ENCODE results near the gene CDH22. TPM values are rescaled to one million over a fixed set of nuclear protein-coding genes. Genes with fewer than 3 reads are reported as not detected.

Gene CDH22
- total and polyA plus RNA-seq, 10 of the 15 experiments (the other 5 are each of a cell fraction or from before 2014, with no cell fraction given) = not detected

- Histone ChIP-seq H2AFZ (ENCODE audit: control insufficient read depth, low read depth, low read length) (no peak overlapping the region), H3K36me3 (ENCODE audit: control insufficient read depth in 2 of 2, insufficient read depth in 2 of 2, low read length in 1 of 2) (no peaks in the 10 kb centered on the region), H3K4me3 (no peak overlapping the region), H3K9ac (ENCODE audit: control insufficient read depth, insufficient read depth, low read length) (no peak overlapping the region), H3K9me3 (replicated peaks; ENCODE audit: control insufficient read depth, insufficient read depth, low read length) (no peaks in the 10 kb centered on the region), H3K4me1 (ENCODE audit: control insufficient read depth, insufficient read depth, low read length) (no peaks in the 10 kb centered on the region), H4K20me1 (ENCODE audit: control insufficient read depth, insufficient read depth) (no peaks in the 10 kb centered on the region), H3K27ac (ENCODE audit: control insufficient read depth, insufficient read depth) (no peak overlapping the region), H3K4me2 (ENCODE audit: control insufficient read depth, insufficient read depth) (no peak overlapping the region), H3K27me3 (replicated peaks in 1 of 2; ENCODE audit: control insufficient read depth in 2 of 2, insufficient read depth in 2 of 2, low read length in 1 of 2) (peaks cover 4 to 5% of the 10 kb centered on the region in 2 experiments; a peak in 3 of 4 replicates), H3K79me2 (ENCODE audit: control insufficient read depth, insufficient read depth, low read length) (no peaks in the 10 kb centered on the region)
- in situ Hi-C loops (cut with MboI) = no loop called here
- TF ChIP-seq REST (IDR thresholded peaks at IDR 0.05; ENCODE audit: low read depth, low read length) (no peak), RUNX3 (IDR thresholded peaks at IDR 0.05; ENCODE audit: low read length) (no peak), MXI1 (IDR thresholded peaks at IDR 0.05; ENCODE audit: low read depth, low read length) (no peak), BRCA1 (IDR thresholded peaks at IDR 0.05; ENCODE audit: low read depth, low read length) (no peak), MYC (IDR thresholded peaks at IDR 0.05; ENCODE audit: insufficient read depth, insufficient read length, insufficient replicate concordance, low read length, severe bottlenecking) (no peak), RCOR1 (conservative IDR thresholded peaks at IDR 0.05; ENCODE audit: low read depth, low read length) (no peak), EZH2 (IDR thresholded peaks at IDR 0.05; ENCODE audit: borderline replicate concordance, control insufficient read depth, low read depth, low read length) (no peak), TAF1 (IDR thresholded peaks at IDR 0.05; ENCODE audit: borderline replicate concordance, low read depth, low read length) (no peak), JUNB (IDR thresholded peaks at IDR 0.05) (no peak), BHLHE40 (IDR thresholded peaks at IDR 0.05; ENCODE audit: borderline replicate concordance in 1 of 2, low read depth in 2 of 2, low read length in 1 of 2) (no peak), RAD21 (IDR thresholded peaks at IDR 0.05; ENCODE audit: insufficient read depth, low read depth, low read length) (no peak)
- DNase-seq (ENCODE audit: low read depth, low spot score) (no peak), FAIRE-seq (no peak), ATAC-seq (no peak)
- WGBS (ENCODE audit: insufficient coverage, insufficient replicate concordance, low lambda C conversion rate, missing lambda C conversion rate) = 11% methylated on average over 8 of the region's 8 CpGs
- RAD21 ChIA-PET (ENCODE audit: unreplicated experiment) = no interaction called here
- POLR2A ChIA-PET = no interaction called here
- intact Hi-C loops (cut with micrococcal nuclease; ENCODE audit: unreplicated experiment) = no loop called here
- SMC1A ChIA-PET (ENCODE audit: uncharacterized antibody, unreplicated experiment) = no interaction called here
- CTCF ChIA-PET = no interaction called here
- no TSS peak for BruUV-seq (replicated peaks)
Observed at GRCh38 chr20:46285072-46285471, 23.2 kb downstream of the CDH22 start.

All from GM12878 (cell line).